ENCODE results near the gene C12orf76.
A peak's percentile ranks its signal among the peaks of the same experiment; 100 is the strongest.

Gene C12orf76

DNA sequence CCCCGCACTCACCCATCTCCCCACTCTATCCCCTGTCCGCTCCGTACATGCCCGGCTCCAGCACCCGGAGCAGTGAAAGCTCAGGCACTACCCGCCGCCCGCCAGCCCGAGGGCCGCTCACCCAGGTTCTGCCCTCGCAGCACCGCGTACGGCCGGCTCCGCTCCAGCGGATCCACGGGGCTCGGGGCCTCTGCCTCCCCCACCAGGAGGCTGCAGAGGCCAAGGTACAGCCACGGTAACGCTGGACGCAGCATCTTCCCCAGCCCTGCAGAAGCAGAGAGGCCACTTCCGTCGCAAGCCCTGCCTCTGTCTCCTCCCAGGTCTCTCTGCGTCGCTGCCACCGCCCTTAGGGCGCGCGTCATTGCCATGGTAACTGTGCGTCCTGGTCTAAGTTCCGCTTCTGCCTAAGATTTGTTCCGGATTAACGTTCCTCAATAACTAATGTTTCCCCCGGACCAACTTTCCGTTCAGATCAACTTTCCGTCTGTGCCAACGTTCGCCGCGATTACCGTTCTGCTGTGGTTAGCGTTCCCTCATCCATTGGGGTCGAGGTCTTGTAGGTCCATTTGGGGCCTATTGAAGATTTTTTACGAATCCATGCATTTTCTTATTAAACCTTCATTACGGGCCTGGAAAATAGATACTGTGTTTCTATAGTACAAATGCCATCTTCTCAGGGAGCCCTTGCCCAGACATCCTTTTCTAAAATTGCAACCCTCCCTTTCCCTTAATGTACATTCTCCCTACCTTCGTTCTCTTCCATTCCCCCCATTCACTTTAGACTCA lies at the start of gene C12orf76 (continued):
- TF ChIP-seq, protein P1, sequence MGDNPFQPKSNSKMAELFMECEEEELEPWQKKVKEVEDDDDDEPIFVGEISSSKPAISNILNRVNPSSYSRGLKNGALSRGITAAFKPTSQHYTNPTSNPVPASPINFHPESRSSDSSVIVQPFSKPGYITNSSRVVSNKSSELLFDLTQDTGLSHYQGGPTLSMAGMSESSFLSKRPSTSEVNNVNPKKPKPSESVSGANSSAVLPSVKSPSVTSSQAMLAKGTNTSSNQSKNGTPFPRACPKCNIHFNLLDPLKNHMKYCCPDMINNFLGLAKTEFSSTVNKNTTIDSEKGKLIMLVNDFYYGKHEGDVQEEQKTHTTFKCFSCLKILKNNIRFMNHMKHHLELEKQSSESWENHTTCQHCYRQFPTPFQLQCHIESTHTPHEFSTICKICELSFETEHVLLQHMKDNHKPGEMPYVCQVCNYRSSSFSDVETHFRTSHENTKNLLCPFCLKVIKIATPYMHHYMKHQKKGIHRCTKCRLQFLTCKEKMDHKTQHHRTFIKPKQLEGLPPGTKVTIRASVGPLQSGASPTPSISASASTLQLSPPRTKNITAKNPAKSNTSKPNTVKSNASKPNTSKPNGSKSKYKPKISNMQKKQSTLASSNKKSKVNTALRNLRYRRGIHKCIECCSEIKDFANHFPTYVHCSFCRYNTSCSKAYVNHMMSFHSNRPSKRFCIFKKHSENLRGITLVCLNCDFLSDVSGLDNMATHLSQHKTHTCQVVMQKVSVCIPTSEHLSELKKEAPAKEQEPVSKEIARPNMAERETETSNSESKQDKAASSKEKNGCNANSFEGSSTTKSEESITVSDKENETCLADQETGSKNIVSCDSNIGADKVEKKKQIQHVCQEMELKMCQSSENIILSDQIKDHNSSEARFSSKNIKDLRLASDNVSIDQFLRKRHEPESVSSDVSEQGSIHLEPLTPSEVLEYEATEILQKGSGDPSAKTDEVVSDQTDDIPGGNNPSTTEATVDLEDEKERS (tag by site-specific recombination; IDR thresholded peaks at IDR 0.05) = no peak
- TF ChIP-seq ZNF132 (tag by site-specific recombination; IDR thresholded peaks at IDR 0.05; ENCODE audit: borderline replicate concordance) (no peak), ZNF221 (tag by site-specific recombination; IDR thresholded peaks at IDR 0.05; ENCODE audit: borderline replicate concordance) (no peak), ZSCAN16 (tag by site-specific recombination; IDR thresholded peaks at IDR 0.05) (0 out of 2 replicates have a peak, but pooled peaks have one; percentile 66), ZNF670 (tag by site-specific recombination; IDR thresholded peaks at IDR 0.05; ENCODE audit: low read depth) (no peak), KLF10 (tag by site-specific recombination; IDR thresholded peaks at IDR 0.05) (no peak), ZNF19 (tag by site-specific recombination; IDR thresholded peaks at IDR 0.05; ENCODE audit: low read depth) (no peak), ZNF791 (tag by site-specific recombination; IDR thresholded peaks at IDR 0.05) (no peak), GLI4 (tag by site-specific recombination; IDR thresholded peaks at IDR 0.05) (peak; percentile 76; the same call in 1 of the 2 replicates), ZBTB21 (tag by site-specific recombination; IDR thresholded peaks at IDR 0.05) (peak; percentile 61; the same call in 1 of the 2 replicates), ZNF626 (tag by site-specific recombination; IDR thresholded peaks at IDR 0.05) (no peak), ZNF133 (tag by site-specific recombination; IDR thresholded peaks at IDR 0.05) (no peak), MYNN (tag by site-specific recombination; IDR thresholded peaks at IDR 0.05; ENCODE audit: borderline replicate concordance) (0 out of 2 replicates have a peak, but pooled peaks have one; percentile 48), GFI1B (tag by site-specific recombination; IDR thresholded peaks at IDR 0.05) (peak; percentile 59; the same call in 1 of the 2 replicates), ZNF184 (tag by site-specific recombination; IDR thresholded peaks at IDR 0.05) (no peak; the same call in 1 of the 2 replicates), ZNF146 (tag by site-specific recombination; IDR thresholded peaks at IDR 0.05) (peak; percentile 70; the same call in 1 of the 2 replicates), ZNF324 (tag by site-specific recombination; IDR thresholded peaks at IDR 0.05) (peak; percentile 99), ZNF23 (tag by site-specific recombination; IDR thresholded peaks at IDR 0.05; ENCODE audit: borderline replicate concordance) (no peak), GLI2 (tag by site-specific recombination; IDR thresholded peaks at IDR 0.05; ENCODE audit: borderline replicate concordance, low read depth) (no peak; the same call in 1 of the 2 replicates), ZEB2 (tag by site-specific recombination; IDR thresholded peaks at IDR 0.05) (peak; percentile 87), ZNF585B (tag by site-specific recombination; IDR thresholded peaks at IDR 0.05) (no peak)
- TF ChIP-seq, protein P2, sequence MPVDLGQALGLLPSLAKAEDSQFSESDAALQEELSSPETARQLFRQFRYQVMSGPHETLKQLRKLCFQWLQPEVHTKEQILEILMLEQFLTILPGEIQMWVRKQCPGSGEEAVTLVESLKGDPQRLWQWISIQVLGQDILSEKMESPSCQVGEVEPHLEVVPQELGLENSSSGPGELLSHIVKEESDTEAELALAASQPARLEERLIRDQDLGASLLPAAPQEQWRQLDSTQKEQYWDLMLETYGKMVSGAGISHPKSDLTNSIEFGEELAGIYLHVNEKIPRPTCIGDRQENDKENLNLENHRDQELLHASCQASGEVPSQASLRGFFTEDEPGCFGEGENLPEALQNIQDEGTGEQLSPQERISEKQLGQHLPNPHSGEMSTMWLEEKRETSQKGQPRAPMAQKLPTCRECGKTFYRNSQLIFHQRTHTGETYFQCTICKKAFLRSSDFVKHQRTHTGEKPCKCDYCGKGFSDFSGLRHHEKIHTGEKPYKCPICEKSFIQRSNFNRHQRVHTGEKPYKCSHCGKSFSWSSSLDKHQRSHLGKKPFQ (tag by site-specific recombination; IDR thresholded peaks at IDR 0.05) = no peak
- TF ChIP-seq, protein P3, sequence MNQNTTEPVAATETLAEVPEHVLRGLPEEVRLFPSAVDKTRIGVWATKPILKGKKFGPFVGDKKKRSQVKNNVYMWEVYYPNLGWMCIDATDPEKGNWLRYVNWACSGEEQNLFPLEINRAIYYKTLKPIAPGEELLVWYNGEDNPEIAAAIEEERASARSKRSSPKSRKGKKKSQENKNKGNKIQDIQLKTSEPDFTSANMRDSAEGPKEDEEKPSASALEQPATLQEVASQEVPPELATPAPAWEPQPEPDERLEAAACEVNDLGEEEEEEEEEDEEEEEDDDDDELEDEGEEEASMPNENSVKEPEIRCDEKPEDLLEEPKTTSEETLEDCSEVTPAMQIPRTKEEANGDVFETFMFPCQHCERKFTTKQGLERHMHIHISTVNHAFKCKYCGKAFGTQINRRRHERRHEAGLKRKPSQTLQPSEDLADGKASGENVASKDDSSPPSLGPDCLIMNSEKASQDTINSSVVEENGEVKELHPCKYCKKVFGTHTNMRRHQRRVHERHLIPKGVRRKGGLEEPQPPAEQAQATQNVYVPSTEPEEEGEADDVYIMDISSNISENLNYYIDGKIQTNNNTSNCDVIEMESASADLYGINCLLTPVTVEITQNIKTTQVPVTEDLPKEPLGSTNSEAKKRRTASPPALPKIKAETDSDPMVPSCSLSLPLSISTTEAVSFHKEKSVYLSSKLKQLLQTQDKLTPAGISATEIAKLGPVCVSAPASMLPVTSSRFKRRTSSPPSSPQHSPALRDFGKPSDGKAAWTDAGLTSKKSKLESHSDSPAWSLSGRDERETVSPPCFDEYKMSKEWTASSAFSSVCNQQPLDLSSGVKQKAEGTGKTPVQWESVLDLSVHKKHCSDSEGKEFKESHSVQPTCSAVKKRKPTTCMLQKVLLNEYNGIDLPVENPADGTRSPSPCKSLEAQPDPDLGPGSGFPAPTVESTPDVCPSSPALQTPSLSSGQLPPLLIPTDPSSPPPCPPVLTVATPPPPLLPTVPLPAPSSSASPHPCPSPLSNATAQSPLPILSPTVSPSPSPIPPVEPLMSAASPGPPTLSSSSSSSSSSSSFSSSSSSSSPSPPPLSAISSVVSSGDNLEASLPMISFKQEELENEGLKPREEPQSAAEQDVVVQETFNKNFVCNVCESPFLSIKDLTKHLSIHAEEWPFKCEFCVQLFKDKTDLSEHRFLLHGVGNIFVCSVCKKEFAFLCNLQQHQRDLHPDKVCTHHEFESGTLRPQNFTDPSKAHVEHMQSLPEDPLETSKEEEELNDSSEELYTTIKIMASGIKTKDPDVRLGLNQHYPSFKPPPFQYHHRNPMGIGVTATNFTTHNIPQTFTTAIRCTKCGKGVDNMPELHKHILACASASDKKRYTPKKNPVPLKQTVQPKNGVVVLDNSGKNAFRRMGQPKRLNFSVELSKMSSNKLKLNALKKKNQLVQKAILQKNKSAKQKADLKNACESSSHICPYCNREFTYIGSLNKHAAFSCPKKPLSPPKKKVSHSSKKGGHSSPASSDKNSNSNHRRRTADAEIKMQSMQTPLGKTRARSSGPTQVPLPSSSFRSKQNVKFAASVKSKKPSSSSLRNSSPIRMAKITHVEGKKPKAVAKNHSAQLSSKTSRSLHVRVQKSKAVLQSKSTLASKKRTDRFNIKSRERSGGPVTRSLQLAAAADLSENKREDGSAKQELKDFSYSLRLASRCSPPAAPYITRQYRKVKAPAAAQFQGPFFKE (tag by site-specific recombination; IDR thresholded peaks at IDR 0.05; ENCODE audit: borderline replicate concordance) = no peak
- TF ChIP-seq, protein P4, sequence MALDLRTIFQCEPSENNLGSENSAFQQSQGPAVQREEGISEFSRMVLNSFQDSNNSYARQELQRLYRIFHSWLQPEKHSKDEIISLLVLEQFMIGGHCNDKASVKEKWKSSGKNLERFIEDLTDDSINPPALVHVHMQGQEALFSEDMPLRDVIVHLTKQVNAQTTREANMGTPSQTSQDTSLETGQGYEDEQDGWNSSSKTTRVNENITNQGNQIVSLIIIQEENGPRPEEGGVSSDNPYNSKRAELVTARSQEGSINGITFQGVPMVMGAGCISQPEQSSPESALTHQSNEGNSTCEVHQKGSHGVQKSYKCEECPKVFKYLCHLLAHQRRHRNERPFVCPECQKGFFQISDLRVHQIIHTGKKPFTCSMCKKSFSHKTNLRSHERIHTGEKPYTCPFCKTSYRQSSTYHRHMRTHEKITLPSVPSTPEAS (tag by site-specific recombination; IDR thresholded peaks at IDR 0.05) = peak; percentile 64; the same call in 1 of the 2 replicates
- TF ChIP-seq, protein P5, sequence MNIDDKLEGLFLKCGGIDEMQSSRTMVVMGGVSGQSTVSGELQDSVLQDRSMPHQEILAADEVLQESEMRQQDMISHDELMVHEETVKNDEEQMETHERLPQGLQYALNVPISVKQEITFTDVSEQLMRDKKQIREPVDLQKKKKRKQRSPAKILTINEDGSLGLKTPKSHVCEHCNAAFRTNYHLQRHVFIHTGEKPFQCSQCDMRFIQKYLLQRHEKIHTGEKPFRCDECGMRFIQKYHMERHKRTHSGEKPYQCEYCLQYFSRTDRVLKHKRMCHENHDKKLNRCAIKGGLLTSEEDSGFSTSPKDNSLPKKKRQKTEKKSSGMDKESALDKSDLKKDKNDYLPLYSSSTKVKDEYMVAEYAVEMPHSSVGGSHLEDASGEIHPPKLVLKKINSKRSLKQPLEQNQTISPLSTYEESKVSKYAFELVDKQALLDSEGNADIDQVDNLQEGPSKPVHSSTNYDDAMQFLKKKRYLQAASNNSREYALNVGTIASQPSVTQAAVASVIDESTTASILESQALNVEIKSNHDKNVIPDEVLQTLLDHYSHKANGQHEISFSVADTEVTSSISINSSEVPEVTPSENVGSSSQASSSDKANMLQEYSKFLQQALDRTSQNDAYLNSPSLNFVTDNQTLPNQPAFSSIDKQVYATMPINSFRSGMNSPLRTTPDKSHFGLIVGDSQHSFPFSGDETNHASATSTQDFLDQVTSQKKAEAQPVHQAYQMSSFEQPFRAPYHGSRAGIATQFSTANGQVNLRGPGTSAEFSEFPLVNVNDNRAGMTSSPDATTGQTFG (tag by site-specific recombination; IDR thresholded peaks at IDR 0.05; ENCODE audit: borderline replicate concordance) = no peak
